OCI-LY1 (cell line): Measurements from ENCODE around the gene GNAQ.

Experiments used
- EZH2 ChIP-seq: fragments of 200-600 bp; sonication (generic), shearing (Covaris generic); IDR thresholded peaks from 2 replicates; pipeline ENCODE4 v1.8.0; 2017; ENCODE audit warnings: borderline replicate concordance, mixed run types, mild to moderate bottlenecking, antibody characterized with exemption, low read length, moderate library complexity, mixed read lengths
- TF ChIP-seq, protein P1 (sequence below): fragments of 200-600 bp; sonication (generic), shearing (Covaris generic); IDR thresholded peaks from 2 replicates; pipeline ENCODE4 v1.5.1; 2017; ENCODE audit warnings: mild to moderate bottlenecking, antibody characterized with exemption, low read length, moderate library complexity, mixed read lengths

DNA sequence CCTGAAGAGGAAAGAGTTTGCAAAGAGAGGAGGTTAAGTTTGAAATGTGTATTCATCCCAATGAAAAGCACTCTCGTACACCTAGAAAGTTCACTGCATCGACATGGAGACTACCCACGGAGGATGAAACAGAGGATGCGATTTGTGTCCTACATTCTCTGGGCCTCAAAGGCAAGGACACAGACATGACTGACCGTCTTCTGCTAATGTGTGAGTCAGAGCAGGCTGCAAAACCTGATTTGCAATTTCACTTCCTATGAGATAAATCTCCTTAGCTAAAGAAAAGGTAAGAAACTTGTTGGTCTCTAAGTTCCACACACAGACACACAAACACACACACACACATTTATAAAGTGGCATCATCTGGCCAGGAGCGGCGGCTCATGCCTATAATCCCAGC is 98.6 kb downstream of the GNAQ start:
- TF ChIP-seq, protein P1, sequence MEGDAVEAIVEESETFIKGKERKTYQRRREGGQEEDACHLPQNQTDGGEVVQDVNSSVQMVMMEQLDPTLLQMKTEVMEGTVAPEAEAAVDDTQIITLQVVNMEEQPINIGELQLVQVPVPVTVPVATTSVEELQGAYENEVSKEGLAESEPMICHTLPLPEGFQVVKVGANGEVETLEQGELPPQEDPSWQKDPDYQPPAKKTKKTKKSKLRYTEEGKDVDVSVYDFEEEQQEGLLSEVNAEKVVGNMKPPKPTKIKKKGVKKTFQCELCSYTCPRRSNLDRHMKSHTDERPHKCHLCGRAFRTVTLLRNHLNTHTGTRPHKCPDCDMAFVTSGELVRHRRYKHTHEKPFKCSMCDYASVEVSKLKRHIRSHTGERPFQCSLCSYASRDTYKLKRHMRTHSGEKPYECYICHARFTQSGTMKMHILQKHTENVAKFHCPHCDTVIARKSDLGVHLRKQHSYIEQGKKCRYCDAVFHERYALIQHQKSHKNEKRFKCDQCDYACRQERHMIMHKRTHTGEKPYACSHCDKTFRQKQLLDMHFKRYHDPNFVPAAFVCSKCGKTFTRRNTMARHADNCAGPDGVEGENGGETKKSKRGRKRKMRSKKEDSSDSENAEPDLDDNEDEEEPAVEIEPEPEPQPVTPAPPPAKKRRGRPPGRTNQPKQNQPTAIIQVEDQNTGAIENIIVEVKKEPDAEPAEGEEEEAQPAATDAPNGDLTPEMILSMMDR: no peak
- TF ChIP-seq EZH2: no peak
